Mammary epithelial cell (primary cell): Measurements from ENCODE around the gene SLMAP.

Experiments
- EZH2 ChIP-seq: IDR thresholded peaks from 2 replicates; pipeline ENCODE4 v1.6.1; 2012; ENCODE audit warnings: low read length, inconsistent platforms, borderline replicate concordance
- TF ChIP-seq, protein P1 (sequence below), 2 donors: IDR thresholded peaks in 1 of 2; conservative IDR thresholded peaks in 1 of 2; 2 replicates each; pipeline ENCODE4 v1.5.1; 2011 to 2012; ENCODE audit warnings: inconsistent platforms in 2 of 2, low read length in 2 of 2, mild to moderate bottlenecking in 2 of 2, control low read depth in 1 of 2, low read depth in 1 of 2; ENCODE audit not compliant: insufficient read depth in 1 of 2; ENCODE audit errors: extremely low read depth in 1 of 2

DNA sequence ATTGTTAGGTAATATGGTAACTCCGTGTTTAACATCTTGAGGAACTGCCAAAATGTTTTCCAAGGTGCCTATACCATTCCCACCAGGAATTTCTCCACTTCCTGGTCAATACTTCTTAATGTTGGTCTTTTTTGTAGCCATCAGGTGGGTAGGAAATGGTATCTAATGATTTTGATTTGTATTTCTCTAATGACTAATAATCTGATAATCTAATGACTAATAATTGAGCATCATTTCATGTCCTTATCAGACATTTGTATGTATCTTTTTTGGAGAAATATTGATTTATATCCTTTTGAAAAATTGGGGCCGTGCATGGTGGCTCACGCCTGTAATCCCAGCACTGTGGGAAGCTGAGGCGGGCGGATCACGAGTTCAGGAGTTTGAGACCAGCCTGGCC, 38.8 kb downstream of the SLMAP start:
- no peak for TF ChIP-seq EZH2
- TF ChIP-seq, protein P1, sequence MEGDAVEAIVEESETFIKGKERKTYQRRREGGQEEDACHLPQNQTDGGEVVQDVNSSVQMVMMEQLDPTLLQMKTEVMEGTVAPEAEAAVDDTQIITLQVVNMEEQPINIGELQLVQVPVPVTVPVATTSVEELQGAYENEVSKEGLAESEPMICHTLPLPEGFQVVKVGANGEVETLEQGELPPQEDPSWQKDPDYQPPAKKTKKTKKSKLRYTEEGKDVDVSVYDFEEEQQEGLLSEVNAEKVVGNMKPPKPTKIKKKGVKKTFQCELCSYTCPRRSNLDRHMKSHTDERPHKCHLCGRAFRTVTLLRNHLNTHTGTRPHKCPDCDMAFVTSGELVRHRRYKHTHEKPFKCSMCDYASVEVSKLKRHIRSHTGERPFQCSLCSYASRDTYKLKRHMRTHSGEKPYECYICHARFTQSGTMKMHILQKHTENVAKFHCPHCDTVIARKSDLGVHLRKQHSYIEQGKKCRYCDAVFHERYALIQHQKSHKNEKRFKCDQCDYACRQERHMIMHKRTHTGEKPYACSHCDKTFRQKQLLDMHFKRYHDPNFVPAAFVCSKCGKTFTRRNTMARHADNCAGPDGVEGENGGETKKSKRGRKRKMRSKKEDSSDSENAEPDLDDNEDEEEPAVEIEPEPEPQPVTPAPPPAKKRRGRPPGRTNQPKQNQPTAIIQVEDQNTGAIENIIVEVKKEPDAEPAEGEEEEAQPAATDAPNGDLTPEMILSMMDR (conservative IDR thresholded peaks at IDR 0.05 in 1 of 2, IDR thresholded peaks at IDR 0.05 in 1 of 2; ENCODE audit: extremely low read depth in 1 of 2, insufficient read depth in 1 of 2, low read depth in 1 of 2, low read length in 2 of 2), result no peak
